HepG2 (cell line): Measurements from ENCODE around the gene PACS1. TPM values are rescaled to one million over a fixed set of nuclear protein-coding genes. Genes with fewer than 3 reads are reported as not detected.

Source experiments
- ARNT2 ChIP-seq: sonication (generic); formaldehyde crosslinking; IDR thresholded peaks from 2 replicates; pipeline ENCODE4 v1.8.0; 2022; ENCODE audit warnings: mild to moderate bottlenecking, low read depth, missing genetic modification reagents, moderate library complexity
- ETV5 ChIP-seq: IDR thresholded peaks from 2 replicates; pipeline ENCODE4 v1.6.1; 2018; ENCODE audit warnings: missing biosample characterization, missing genetic modification reagents, inconsistent platforms, borderline replicate concordance
- FOXK1 ChIP-seq: sonication (generic); formaldehyde crosslinking; IDR thresholded peaks from 2 replicates; pipeline ENCODE4 v1.4.0; 2020; ENCODE audit warnings: low read depth, missing genetic modification reagents, borderline replicate concordance
- GLI4 ChIP-seq: sonication (generic); formaldehyde crosslinking; IDR thresholded peaks from 2 replicates; pipeline ENCODE4 v1.5.1; 2020; ENCODE audit warnings: missing genetic modification reagents, mild to moderate bottlenecking, moderate library complexity, borderline replicate concordance
- HOXA3 ChIP-seq: sonication (generic); formaldehyde crosslinking; IDR thresholded peaks from 2 replicates; pipeline ENCODE4 v1.5.0; 2020; ENCODE audit warnings: missing genetic modification reagents
- KDM5A ChIP-seq: fragments of 200-600 bp; sonication (generic); IDR thresholded peaks from 2 replicates; pipeline ENCODE4 v1.7.0; 2018; ENCODE audit warnings: antibody characterized with exemption, mild to moderate bottlenecking, low read length, borderline replicate concordance
- NR1H2 ChIP-seq: sonication (generic); formaldehyde crosslinking; IDR thresholded peaks from 2 replicates; pipeline ENCODE4 v1.8.1; 2022; ENCODE audit warnings: low read depth, missing genetic modification reagents, borderline replicate concordance
- PAXIP1 ChIP-seq: sonication (generic); formaldehyde crosslinking; conservative IDR thresholded peaks from 2 replicates; pipeline ENCODE4 v1.4.0; 2020; ENCODE audit warnings: mild to moderate bottlenecking, missing genetic modification reagents, moderate library complexity
- RAD51 ChIP-seq: fragments of 450-650 bp; IDR thresholded peaks from 2 replicates; pipeline ENCODE4 v1.6.1; 2016; ENCODE audit warnings: borderline replicate concordance
- SNAPC2 ChIP-seq: sonication (generic); formaldehyde crosslinking; IDR thresholded peaks from 2 replicates; pipeline ENCODE4 v1.8.1; 2022; ENCODE audit warnings: mild to moderate bottlenecking, missing genetic modification reagents
- SPEN ChIP-seq: sonication (generic); formaldehyde crosslinking; IDR thresholded peaks from 2 replicates; pipeline ENCODE4 v1.5.1; 2020; ENCODE audit warnings: low read depth, mild to moderate bottlenecking, missing genetic modification reagents
- TAF1 ChIP-seq: sonication (generic); formaldehyde crosslinking; IDR thresholded peaks from 2 replicates; pipeline ENCODE4 v1.4.0; 2020; ENCODE audit warnings: missing genetic modification reagents
- TARDBP ChIP-seq: sonication (generic); formaldehyde crosslinking; IDR thresholded peaks from 2 replicates; pipeline ENCODE4 v1.8.0; 2022; ENCODE audit warnings: mild to moderate bottlenecking, missing genetic modification reagents
- TP53 ChIP-seq: sonication (generic); formaldehyde crosslinking; conservative IDR thresholded peaks from 2 replicates; pipeline ENCODE4 v1.4.0; 2020; ENCODE audit warnings: missing genetic modification reagents
- ZBTB3 ChIP-seq: sonication (generic); formaldehyde crosslinking; IDR thresholded peaks from 2 replicates; pipeline ENCODE4 v1.4.0; 2020; ENCODE audit warnings: low read depth, mild to moderate bottlenecking, moderate library complexity, missing genetic modification reagents, borderline replicate concordance
- ZMAT3 ChIP-seq: sonication (generic); formaldehyde crosslinking; conservative IDR thresholded peaks from 2 replicates; pipeline ENCODE4 v1.7.0; 2021; ENCODE audit warnings: missing genetic modification reagents
- ZNF121 ChIP-seq: sonication (generic); formaldehyde crosslinking; IDR thresholded peaks from 2 replicates; pipeline ENCODE4 v1.5.0; 2020; ENCODE audit warnings: mild to moderate bottlenecking, missing genetic modification reagents
- ZNF260 ChIP-seq: sonication (generic); formaldehyde crosslinking; IDR thresholded peaks from 2 replicates; pipeline ENCODE4 v1.4.0; 2020; ENCODE audit warnings: missing genetic modification reagents, low read depth, mild to moderate bottlenecking, borderline replicate concordance
- ZNF451 ChIP-seq: sonication (generic); formaldehyde crosslinking; IDR thresholded peaks from 2 replicates; pipeline ENCODE4 v1.5.0; 2020; ENCODE audit warnings: mild to moderate bottlenecking, missing genetic modification reagents
- ZNF512 ChIP-seq: sonication (generic); formaldehyde crosslinking; IDR thresholded peaks from 2 replicates; pipeline ENCODE4 v1.4.0; 2020; ENCODE audit warnings: mild to moderate bottlenecking, missing genetic modification reagents
- ZNF614 ChIP-seq: IDR thresholded peaks from 2 replicates; pipeline ENCODE4 v1.6.1; 2018; ENCODE audit warnings: missing biosample characterization, missing genetic modification reagents, inconsistent platforms, borderline replicate concordance
- ZNF747 ChIP-seq: sonication (generic); formaldehyde crosslinking; IDR thresholded peaks from 2 replicates; pipeline ENCODE4 v1.8.1; 2023; ENCODE audit warnings: missing genetic modification reagents, mild to moderate bottlenecking, borderline replicate concordance
- polyA plus RNA-seq, 8 experiments: library from polyadenylated mRNA; depleted of rRNA in 3 of 8; stranded (reverse) in 7 of 8; unstranded in 1 of 8; fragments of >200 nt; fragmentation: Illumina TruSeq in 4 of 8; extraction: Trizol in 4 of 8; gene quantifications; 2 replicates each; pipeline versions ENCODE4 v1.2.1 to v1.2.3, GENCODE V29; 2011 to 2016; ENCODE audit warnings: low read depth in 4 of 8, missing spikeins in 1 of 8, mixed read lengths in 1 of 8; ENCODE audit not compliant: insufficient read depth in 1 of 8
- total RNA-seq, 5 experiments: library from RNA; depleted of rRNA; stranded (reverse); fragments of >200 nt; fragmentation: Illumina TruSeq; extraction: Trizol; gene quantifications; 2 replicates each; pipeline ENCODE4 v1.2.3, GENCODE V29; 2016; ENCODE audit warnings: low read depth in 1 of 5

The PACS1 gene
- total and polyA plus RNA-seq, 2 of the 13 experiments (the other 11 are each of a cell fraction or from before 2014, with no cell fraction given) = 7.6 to 8.6 TPM

DNA sequence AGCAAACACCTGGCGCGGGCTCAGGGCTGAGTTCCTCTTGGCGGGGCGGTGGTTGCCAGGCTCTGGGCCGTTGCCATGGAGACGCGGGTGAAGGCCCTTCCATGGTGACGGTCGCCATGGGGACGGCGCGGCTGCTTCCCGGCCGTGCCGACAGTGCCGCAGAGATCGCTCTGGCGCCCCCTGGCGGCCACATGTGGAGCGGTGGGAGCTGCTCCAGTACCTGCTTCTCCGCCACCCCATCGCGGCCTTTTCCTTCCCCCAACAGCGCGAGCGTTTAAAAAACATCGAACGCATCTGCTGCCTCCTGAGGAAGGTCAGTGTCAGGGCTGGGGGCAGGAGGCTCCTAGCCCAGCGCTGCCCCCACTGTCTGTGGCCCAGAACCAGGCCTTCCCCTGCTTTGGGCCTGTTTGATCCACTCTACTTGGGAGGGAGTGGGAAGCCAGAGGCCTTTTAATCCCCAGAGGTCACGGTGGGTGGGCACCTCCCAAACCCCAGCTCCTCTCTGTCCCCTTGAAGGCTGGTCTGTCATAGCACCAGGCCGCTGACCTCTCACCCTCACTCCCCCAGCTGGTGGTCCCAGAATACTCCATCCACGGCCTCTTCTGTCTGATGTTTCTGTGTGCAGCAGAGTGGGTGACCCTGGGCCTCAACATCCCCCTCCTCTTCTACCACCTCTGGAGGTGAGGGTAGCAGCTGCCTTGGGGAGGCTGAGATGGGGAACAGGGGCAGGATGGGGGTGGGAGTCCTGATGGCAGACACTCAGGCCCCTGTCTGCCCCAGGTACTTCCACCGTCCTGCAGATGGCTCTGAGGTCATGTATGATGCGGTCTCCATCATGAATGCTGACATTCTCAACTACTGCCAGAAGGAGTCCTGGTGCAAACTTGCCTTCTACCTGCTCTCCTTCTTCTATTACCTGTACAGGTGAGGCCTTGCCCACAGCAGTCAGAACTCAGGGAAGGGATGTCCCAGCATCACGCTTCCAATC lies 212.7 kb downstream of the PACS1 start (continued):
- TF ChIP-seq PAXIP1 (CRISPR knock-in tag) (peak; percentile 37; the same call in 1 of the 2 replicates), SPEN (no peak), ARNT2 (0 out of 2 replicates have a peak, but pooled peaks have one; percentile 39), ZMAT3 (0 out of 2 replicates have a peak, but pooled peaks have one; percentile 2), ZNF121 (no peak), TAF1 (no peak), TP53 (no peak), ZNF451 (no peak), ZNF747 (CRISPR knock-in tag) (no peak), GLI4 (no peak), ZBTB3 (no peak), RAD51 (no peak), ZNF614 (CRISPR knock-in tag) (0 out of 2 replicates have a peak, but pooled peaks have one; percentile 37), FOXK1 (CRISPR knock-in tag) (peak; percentile 27; the same call in 1 of the 2 replicates), ETV5 (CRISPR knock-in tag) (no peak), ZNF260 (CRISPR knock-in tag) (no peak), NR1H2 (CRISPR knock-in tag) (no peak), KDM5A (no peak), SNAPC2 (CRISPR knock-in tag) (no peak), HOXA3 (CRISPR knock-in tag) (no peak; the same call in 1 of the 2 replicates), TARDBP (CRISPR knock-in tag) (no peak), ZNF512 (CRISPR knock-in tag) (no peak)
